ENCODE results near the gene RPL5.

DNA sequence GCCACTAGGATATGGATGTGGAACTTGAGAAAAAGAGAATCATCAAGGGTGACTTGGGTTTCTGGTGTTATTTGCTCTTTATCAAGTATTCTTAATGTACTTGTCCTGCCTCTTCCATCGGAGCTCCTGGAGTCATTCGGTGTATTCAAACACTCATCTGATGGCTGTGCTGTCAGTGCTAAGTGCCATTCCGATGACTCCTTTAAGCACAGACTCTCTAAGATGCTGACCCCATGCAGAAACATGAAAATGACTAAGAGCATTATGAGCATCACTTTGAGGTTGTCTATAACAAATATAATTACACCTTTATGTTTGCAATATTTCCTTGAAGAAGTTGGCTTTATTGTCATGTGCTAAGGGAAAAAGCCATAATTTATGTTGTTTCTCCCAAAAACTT, 11.3 kb upstream of the RPL5 start:
- TF ChIP-seq POLR2A (IDR thresholded peaks at IDR 0.05) = no peak
- TF ChIP-seq, protein P1, sequence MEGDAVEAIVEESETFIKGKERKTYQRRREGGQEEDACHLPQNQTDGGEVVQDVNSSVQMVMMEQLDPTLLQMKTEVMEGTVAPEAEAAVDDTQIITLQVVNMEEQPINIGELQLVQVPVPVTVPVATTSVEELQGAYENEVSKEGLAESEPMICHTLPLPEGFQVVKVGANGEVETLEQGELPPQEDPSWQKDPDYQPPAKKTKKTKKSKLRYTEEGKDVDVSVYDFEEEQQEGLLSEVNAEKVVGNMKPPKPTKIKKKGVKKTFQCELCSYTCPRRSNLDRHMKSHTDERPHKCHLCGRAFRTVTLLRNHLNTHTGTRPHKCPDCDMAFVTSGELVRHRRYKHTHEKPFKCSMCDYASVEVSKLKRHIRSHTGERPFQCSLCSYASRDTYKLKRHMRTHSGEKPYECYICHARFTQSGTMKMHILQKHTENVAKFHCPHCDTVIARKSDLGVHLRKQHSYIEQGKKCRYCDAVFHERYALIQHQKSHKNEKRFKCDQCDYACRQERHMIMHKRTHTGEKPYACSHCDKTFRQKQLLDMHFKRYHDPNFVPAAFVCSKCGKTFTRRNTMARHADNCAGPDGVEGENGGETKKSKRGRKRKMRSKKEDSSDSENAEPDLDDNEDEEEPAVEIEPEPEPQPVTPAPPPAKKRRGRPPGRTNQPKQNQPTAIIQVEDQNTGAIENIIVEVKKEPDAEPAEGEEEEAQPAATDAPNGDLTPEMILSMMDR (IDR thresholded peaks at IDR 0.05) = no peak
